SU-DHL-6 (cell line): ENCODE measurements around the gene MAP4.

ENCODE experiments used
- H2AFZ ChIP-seq: fragments of 200-600 bp; sonication (generic); 2 replicates; pipeline ENCODE4 v1.6.1; 2014; ENCODE audit warnings: low read depth, mild to moderate bottlenecking, moderate library complexity, mixed read lengths, antibody characterized with exemption, low read length; ENCODE audit not compliant: severe bottlenecking
- H3F3A ChIP-seq: fragments of 200-600 bp; shearing (Covaris generic); 2 replicates; pipeline ENCODE4 v1.6.0; 2016; ENCODE audit warnings: antibody characterized with exemption, mild to moderate bottlenecking; ENCODE audit not compliant: insufficient read depth
- H3K27ac ChIP-seq: fragments of 200-600 bp; sonication (generic); 2 replicates; pipeline ENCODE4 v1.5.1; 2016; ENCODE audit warnings: low read depth, mild to moderate bottlenecking, low read length, moderate library complexity, mixed read lengths
- H3K27me3 ChIP-seq: fragments of 200-600 bp; sonication (generic), shearing (Covaris generic); 2 replicates; pipeline ENCODE4 v1.6.0; 2014; ENCODE audit warnings: mild to moderate bottlenecking, low read length
- H3K36me3 ChIP-seq: fragments of 200-600 bp; sonication (generic); 2 replicates; pipeline ENCODE4 v1.6.1; 2014; ENCODE audit warnings: mild to moderate bottlenecking, low read length, mixed read lengths
- H3K4me2 ChIP-seq: fragments of 300-600, 200-600 bp; shearing (Covaris generic), sonication (generic); 2 replicates; pipeline ENCODE4 v1.6.0; 2014; ENCODE audit warnings: low read length, low read depth, mild to moderate bottlenecking; ENCODE audit not compliant: poor library complexity, severe bottlenecking
- H3K4me3 ChIP-seq: fragments of 200-600 bp; sonication (generic); 2 replicates; pipeline ENCODE4 v1.5.1; 2014; ENCODE audit warnings: antibody characterized with exemption, low read length, mild to moderate bottlenecking, mixed read lengths; ENCODE audit not compliant: insufficient read depth, poor library complexity, severe bottlenecking
- H3K79me2 ChIP-seq: fragments of 200-600 bp; sonication (generic); 2 replicates; pipeline ENCODE4 v1.6.1; 2014; ENCODE audit warnings: mild to moderate bottlenecking, low read length, moderate library complexity; ENCODE audit not compliant: insufficient read depth
- H3K9ac ChIP-seq: fragments of 200-600 bp; sonication (generic); 2 replicates; pipeline ENCODE4 v1.7.0; 2014; ENCODE audit warnings: mild to moderate bottlenecking, low read length
- H3K9me2 ChIP-seq: fragments of 200-600 bp; sonication (generic); replicated peaks from 2 replicates; pipeline ENCODE4 v1.6.1; 2014; ENCODE audit warnings: low read length; ENCODE audit not compliant: insufficient read depth
- H3K9me3 ChIP-seq: fragments of 200-600 bp; sonication (generic); 2 replicates; pipeline ENCODE4 v1.6.1; 2014; ENCODE audit warnings: low read length, mixed read lengths; ENCODE audit not compliant: insufficient read depth
- H4K20me1 ChIP-seq: fragments of 200-600 bp; sonication (generic); 2 replicates; pipeline ENCODE4 v1.6.1; 2014; ENCODE audit warnings: low read depth, mild to moderate bottlenecking, antibody characterized with exemption, low read length, moderate library complexity, mixed read lengths
- EZH2phosphoT487 ChIP-seq: fragments of 200-600 bp; sonication (generic), shearing (Covaris generic); conservative IDR thresholded peaks from 2 replicates; pipeline ENCODE4 v1.6.1; 2018; ENCODE audit warnings: mild to moderate bottlenecking, antibody characterized with exemption, low read length, moderate library complexity, mixed read lengths
- TF ChIP-seq, protein P1 (sequence below): fragments of 200-600 bp; sonication (generic); IDR thresholded peaks from one replicate; pipeline ENCODE4 v1.5.1; 2017; ENCODE audit warnings: antibody characterized with exemption, mild to moderate bottlenecking, low read length, moderate library complexity; ENCODE audit not compliant: insufficient read depth, poor library complexity, severe bottlenecking

The MAP4 gene

DNA sequence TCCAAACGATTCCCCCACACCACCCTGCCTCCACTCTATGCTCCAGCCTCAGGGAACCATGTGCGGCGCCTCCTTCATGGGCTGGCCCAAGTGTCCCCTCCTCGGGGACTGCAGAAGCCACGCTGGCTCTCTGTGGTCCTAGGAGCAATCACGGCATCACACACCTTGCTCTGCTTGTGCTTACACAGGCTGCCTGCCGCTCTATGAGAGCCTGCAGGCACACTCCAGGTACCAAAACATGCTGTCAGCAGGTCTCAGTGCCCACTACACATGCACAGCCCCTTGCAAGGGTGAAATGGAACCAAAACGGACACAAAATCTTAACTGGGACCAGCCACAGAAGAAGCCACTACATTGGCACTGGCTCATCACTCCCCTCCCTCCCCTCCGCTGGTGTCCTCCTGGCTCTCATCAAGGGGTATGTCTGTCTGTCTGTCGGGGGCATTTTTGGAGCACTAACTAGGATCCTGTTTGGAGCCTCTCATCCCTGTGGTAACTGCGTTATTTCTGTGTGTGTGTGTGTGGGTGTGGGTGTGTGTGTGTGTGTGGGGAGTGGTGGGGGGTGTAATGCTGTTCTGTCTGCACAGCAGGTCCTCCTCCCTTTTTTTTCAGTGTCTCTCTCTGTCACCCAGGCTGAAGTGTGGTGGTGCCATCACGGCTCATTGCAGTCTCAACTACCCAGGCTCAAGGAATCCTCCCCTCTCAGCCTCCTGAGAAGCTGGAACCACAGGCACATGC lies 152.7 kb downstream of the MAP4 start:
- Histone ChIP-seq H3K27ac (no peak overlapping the region), H3K36me3 (no peaks in the 10 kb centered on the region; the same call in 1 of the 2 replicates), H3K9ac (no peak overlapping the region), H3K27me3 (no peaks in the 10 kb centered on the region), H3K9me3 (no peaks in the 10 kb centered on the region), H3K9me2 (no peaks in the 10 kb centered on the region), H3K4me3 (no peak overlapping the region), H3K4me2 (no peak overlapping the region), H4K20me1 (no peaks in the 10 kb centered on the region), H3F3A (no peaks in the 10 kb centered on the region), H3K79me2 (no peaks in the 10 kb centered on the region), H2AFZ (no peak overlapping the region)
- TF ChIP-seq, protein P1, sequence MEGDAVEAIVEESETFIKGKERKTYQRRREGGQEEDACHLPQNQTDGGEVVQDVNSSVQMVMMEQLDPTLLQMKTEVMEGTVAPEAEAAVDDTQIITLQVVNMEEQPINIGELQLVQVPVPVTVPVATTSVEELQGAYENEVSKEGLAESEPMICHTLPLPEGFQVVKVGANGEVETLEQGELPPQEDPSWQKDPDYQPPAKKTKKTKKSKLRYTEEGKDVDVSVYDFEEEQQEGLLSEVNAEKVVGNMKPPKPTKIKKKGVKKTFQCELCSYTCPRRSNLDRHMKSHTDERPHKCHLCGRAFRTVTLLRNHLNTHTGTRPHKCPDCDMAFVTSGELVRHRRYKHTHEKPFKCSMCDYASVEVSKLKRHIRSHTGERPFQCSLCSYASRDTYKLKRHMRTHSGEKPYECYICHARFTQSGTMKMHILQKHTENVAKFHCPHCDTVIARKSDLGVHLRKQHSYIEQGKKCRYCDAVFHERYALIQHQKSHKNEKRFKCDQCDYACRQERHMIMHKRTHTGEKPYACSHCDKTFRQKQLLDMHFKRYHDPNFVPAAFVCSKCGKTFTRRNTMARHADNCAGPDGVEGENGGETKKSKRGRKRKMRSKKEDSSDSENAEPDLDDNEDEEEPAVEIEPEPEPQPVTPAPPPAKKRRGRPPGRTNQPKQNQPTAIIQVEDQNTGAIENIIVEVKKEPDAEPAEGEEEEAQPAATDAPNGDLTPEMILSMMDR, result no peak
- no peak for TF ChIP-seq EZH2phosphoT487

DNA sequence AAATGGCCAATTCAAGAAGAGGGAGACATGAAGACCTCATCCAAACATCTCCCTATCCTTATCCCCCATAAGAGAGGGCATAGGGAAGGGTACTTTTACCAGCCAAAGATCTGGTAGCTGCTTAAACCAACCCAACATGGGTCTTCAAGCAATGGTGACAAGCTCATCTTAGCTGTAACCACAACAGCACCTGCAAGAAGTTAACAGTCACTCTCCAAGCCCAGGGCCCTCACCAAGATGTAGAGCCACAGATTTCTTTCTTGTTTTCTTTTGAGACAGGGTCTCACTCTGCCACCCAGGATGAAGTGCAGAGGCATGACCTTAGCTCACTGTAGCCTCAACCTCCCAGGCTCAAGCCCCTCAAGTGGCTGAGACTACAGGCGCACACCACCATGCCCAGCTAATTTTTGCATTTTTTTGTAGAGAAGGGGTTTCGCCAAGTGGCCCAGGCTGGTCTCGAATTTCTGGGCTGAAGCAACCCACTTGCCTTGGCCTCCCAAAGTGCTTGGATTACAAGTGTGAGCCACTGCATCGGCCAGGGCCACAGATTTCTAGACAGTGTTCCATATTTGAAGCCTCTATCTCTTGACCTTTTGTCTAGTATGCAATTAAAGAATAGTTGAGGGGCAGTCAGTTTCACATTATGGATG lies 156.1 kb downstream of the MAP4 start:
- H3K27ac ChIP-seq, result no peak overlapping the region
- H2AFZ ChIP-seq, result no peak overlapping the region
- H3K9me3 ChIP-seq, result no peaks in the 10 kb centered on the region
- H3K9ac ChIP-seq, result no peak overlapping the region
- no peaks in the 10 kb centered on the region for H3F3A ChIP-seq
- H4K20me1 ChIP-seq, result no peaks in the 10 kb centered on the region
- H3K9me2 ChIP-seq, result no peaks in the 10 kb centered on the region
- no peak overlapping the region for H3K4me3 ChIP-seq
- no peak overlapping the region for H3K4me2 ChIP-seq
- H3K79me2 ChIP-seq, result no peaks in the 10 kb centered on the region
- H3K27me3 ChIP-seq, result no peaks in the 10 kb centered on the region
- no peak for TF ChIP-seq EZH2phosphoT487
- TF ChIP-seq, protein P1, result no peak
- no peaks in the 10 kb centered on the region; the same call in 1 of the 2 replicates for H3K36me3 ChIP-seq

DNA sequence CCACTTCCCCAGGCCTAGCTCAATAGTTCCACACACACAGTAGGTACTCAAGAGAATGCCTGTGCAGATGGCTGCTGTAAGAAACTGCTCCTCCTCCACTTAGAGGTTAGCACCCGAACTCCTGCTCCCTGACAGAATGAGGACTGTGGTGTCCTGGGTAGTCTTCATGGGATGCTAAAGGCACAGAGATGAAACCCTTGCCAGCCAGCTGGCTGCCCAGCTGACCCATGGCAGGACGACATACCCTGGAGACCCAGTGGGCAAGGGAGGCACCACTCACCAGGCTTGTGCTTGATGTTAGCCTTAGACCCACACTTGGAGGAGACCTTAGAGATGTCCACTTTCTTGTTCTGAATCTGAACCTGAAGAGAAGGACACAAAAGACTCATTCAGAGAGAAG lies 159.1 kb downstream of the MAP4 start:
- no peaks in the 10 kb centered on the region for H3K9me2 ChIP-seq

DNA sequence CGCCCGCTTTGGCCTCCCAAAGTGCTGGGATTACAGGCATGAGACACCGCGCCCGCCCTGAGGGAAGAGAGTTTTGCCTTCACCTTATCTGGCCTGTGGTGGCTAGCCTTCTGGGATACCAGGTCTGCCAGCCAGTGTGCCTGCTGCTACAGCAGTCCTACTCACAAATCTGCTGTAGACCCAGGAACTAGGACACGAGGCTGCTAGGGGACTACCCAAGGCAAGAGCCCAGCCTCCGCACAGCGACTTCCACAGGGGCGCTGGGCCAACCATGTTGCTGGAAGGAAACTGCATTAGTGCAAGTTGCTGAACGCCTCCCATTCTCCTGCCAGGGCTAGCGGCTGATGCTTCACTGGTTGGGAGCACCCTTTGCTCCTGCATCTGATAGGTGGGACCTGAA lies 159.5 kb downstream of the MAP4 start:
- Histone ChIP-seq H3K9me2 (no peaks in the 10 kb centered on the region), H2AFZ (no peak overlapping the region), H3K4me3 (no peak overlapping the region), H3K9ac (no peak overlapping the region), H3K27ac (no peak overlapping the region), H3K4me2 (no peak overlapping the region), H3K79me2 (no peaks in the 10 kb centered on the region), H3F3A (no peaks in the 10 kb centered on the region), H4K20me1 (no peaks in the 10 kb centered on the region), H3K9me3 (no peaks in the 10 kb centered on the region), H3K27me3 (no peaks in the 10 kb centered on the region), H3K36me3 (no peaks in the 10 kb centered on the region; the same call in 1 of the 2 replicates)
- TF ChIP-seq, protein P1, result no peak
- no peak for TF ChIP-seq EZH2phosphoT487

More for the DNA sequence above, 159.1 kb downstream of the MAP4 start:
- Histone ChIP-seq H3K4me3 (no peak overlapping the region), H3K27ac (no peak overlapping the region), H3K9ac (no peak overlapping the region), H2AFZ (no peak overlapping the region), H3F3A (no peaks in the 10 kb centered on the region), H3K27me3 (no peaks in the 10 kb centered on the region), H3K4me2 (no peak overlapping the region), H3K36me3 (no peaks in the 10 kb centered on the region; the same call in 1 of the 2 replicates), H3K79me2 (no peaks in the 10 kb centered on the region), H3K9me3 (no peaks in the 10 kb centered on the region), H4K20me1 (no peaks in the 10 kb centered on the region)
- TF ChIP-seq EZH2phosphoT487, result no peak
